Loucy (cell line): ENCODE data around the gene SLC5A4.
"Not testable (repeated sequence)": the region's sequence is repeated elsewhere in the genome, so short reads cannot be mapped to it uniquely, and the experiment has no call there.

Source experiments
- EZH2phosphoT487 ChIP-seq: fragments of 200-600 bp; IDR thresholded peaks from 2 replicates; pipeline ENCODE4 v1.6.1; 2018; ENCODE audit warnings: antibody characterized with exemption, mild to moderate bottlenecking, moderate library complexity, borderline replicate concordance
- TF ChIP-seq, protein P1 (sequence below): fragments of 200-600 bp; sonication (generic); conservative IDR thresholded peaks from 2 replicates; pipeline ENCODE4 v1.5.1; 2014; ENCODE audit warnings: mild to moderate bottlenecking, antibody characterized with exemption, low read length

DNA sequence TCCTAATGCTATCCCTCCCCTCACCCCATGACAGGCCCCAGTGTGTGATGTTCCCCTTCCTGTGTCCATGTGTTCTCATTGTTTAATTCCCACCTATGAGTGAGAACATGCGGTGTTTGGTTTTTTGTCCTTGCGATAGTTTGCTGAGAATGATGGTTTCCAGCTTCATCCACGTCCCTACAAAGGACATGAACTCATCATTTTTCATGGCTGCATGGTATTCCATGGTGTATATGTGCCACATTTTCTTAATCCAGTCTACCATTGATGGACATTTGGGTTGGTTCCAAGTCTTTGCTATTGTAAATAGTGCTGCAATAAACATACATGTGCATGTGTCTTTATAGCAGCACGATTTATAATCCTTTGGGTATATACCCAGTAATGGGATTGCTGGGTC is 20.2 kb upstream of the SLC5A4 start:
- TF ChIP-seq EZH2phosphoT487 = not testable (repeated sequence)
- TF ChIP-seq, protein P1, sequence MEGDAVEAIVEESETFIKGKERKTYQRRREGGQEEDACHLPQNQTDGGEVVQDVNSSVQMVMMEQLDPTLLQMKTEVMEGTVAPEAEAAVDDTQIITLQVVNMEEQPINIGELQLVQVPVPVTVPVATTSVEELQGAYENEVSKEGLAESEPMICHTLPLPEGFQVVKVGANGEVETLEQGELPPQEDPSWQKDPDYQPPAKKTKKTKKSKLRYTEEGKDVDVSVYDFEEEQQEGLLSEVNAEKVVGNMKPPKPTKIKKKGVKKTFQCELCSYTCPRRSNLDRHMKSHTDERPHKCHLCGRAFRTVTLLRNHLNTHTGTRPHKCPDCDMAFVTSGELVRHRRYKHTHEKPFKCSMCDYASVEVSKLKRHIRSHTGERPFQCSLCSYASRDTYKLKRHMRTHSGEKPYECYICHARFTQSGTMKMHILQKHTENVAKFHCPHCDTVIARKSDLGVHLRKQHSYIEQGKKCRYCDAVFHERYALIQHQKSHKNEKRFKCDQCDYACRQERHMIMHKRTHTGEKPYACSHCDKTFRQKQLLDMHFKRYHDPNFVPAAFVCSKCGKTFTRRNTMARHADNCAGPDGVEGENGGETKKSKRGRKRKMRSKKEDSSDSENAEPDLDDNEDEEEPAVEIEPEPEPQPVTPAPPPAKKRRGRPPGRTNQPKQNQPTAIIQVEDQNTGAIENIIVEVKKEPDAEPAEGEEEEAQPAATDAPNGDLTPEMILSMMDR = not testable (repeated sequence)
